Central memory CD8-positive, alpha-beta T cell (primary cell): Measurements from ENCODE around the gene DENND2A.
"Not testable (repeated sequence)": the region's sequence is repeated elsewhere in the genome, so short reads cannot be mapped to it uniquely, and the experiment has no call there.

Experiments used
- ATAC-seq: fragments of 150-1000 bp; cut with Tn5 transposase; replicated peaks from 2 replicates; pipeline ENCODE4 v1.10.0; 2022; ENCODE audit warnings: mild to moderate bottlenecking, moderate FRiP score, moderate number of reproducible peaks; ENCODE audit not compliant: poor library complexity, severe bottlenecking; ENCODE audit errors: extremely low read depth
- DNase-seq, 2 donors: peaks; one replicate each; pipeline ENCODE4 v3.0.0; 2021; ENCODE audit warnings: low spot score in 2 of 2
- H3K27ac Mint-ChIP-seq: one replicate; pipeline ENCODE4 v1.8.0; 2022; ENCODE audit warnings: low read depth, mild to moderate bottlenecking, moderate library complexity, mixed read lengths
- H3K27me3 Mint-ChIP-seq: one replicate; pipeline ENCODE4 v1.8.0; 2022; ENCODE audit warnings: mixed read lengths
- H3K36me3 Mint-ChIP-seq: one replicate; pipeline ENCODE4 v1.8.0; 2022; ENCODE audit warnings: mild to moderate bottlenecking, moderate library complexity, mixed read lengths; ENCODE audit not compliant: insufficient read depth
- H3K4me1 Mint-ChIP-seq: one replicate; pipeline ENCODE4 v1.8.0; 2022; ENCODE audit warnings: mixed read lengths
- H3K4me3 Mint-ChIP-seq: one replicate; pipeline ENCODE4 v1.8.0; 2022; ENCODE audit warnings: mild to moderate bottlenecking, moderate library complexity, mixed read lengths
- H3K9me3 Mint-ChIP-seq: one replicate; pipeline ENCODE4 v1.8.0; 2022; ENCODE audit warnings: mixed read lengths

Gene DENND2A

DNA sequence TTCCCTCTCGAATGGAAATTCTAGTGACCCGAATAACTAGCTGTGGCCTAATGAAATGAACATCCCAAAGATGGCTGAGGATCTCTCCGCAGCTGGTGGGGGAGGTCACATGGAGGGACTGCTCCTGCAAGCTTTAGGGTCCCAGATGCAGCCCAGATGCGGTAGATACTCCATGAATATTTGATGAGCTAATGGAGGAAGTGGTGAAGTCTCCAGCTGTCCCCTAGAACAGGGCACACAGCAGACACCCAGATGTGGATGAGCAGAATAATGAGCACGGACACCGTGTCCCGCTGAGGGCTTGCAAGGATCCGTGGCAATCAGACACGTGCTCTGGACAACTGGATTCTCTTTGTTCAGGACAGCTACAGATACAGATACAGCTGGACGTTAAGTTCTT lies 59.2 kb downstream of the DENND2A start:
- no peaks in the 10 kb centered on the region for H3K9me3 Mint-ChIP-seq
- no peaks in the 10 kb centered on the region for H3K36me3 Mint-ChIP-seq

DNA sequence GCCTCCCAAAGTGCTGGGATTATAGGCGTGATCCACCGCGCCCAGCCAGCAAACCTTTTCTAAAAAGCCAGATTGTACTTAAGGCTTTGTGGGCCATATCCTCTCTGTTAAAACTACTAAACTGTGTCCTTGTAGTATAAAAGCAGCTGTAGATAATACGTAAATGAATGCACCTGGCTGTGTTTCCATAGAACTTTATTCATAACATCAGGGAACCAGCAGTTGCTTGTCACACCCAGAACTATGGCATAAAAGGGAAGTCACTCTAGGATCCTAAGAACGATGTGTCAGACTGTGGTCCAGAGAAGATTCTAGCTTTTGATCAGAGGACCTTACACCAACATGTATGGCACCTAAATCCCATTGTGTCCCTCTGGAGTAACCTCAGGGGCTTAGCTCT lies 63.0 kb downstream of the DENND2A start:
- Mint-ChIP-seq H3K4me1 (no peaks in the 10 kb centered on the region), H3K27ac (no peak overlapping the region), H3K27me3 (peaks cover 39% of the 10 kb centered on the region), H3K36me3 (no peaks in the 10 kb centered on the region), H3K9me3 (no peaks in the 10 kb centered on the region), H3K4me3 (no peak overlapping the region)
- ATAC-seq (no peak), DNase-seq (no peak)

More for the DNA sequence above, 59.2 kb downstream of the DENND2A start:
- ATAC-seq (no peak), DNase-seq (no peak)
- Mint-ChIP-seq H3K27ac (no peak overlapping the region), H3K4me1 (no peaks in the 10 kb centered on the region), H3K4me3 (no peak overlapping the region), H3K27me3 (peaks cover 29% of the 10 kb centered on the region)

DNA sequence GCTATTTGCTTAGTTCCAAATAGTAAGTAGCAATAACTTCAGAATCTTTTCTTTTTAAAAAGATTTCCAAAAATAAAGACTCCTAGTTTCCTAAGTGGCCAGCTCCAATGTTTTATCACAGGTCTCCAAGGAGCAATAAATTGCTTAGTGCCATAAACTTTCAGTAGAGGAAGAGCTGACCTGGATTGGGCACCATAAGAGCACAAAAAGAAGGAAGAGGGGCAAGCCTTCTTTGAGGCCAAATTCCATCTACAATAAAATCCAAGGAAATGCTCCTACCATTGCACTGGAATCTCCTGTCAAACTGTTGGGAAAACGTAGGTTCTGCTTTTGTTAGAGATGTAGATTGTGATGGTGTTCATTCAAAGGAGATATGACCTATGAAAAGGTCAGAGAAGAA lies 64.0 kb downstream of the DENND2A start:
- Mint-ChIP-seq H3K9me3 (no peaks in the 10 kb centered on the region), H3K36me3 (no peaks in the 10 kb centered on the region), H3K27ac (no peak overlapping the region), H3K27me3 (peaks cover 39% of the 10 kb centered on the region), H3K4me3 (no peak overlapping the region), H3K4me1 (no peaks in the 10 kb centered on the region)
- ATAC-seq: no peak
- DNase-seq: no peak

DNA sequence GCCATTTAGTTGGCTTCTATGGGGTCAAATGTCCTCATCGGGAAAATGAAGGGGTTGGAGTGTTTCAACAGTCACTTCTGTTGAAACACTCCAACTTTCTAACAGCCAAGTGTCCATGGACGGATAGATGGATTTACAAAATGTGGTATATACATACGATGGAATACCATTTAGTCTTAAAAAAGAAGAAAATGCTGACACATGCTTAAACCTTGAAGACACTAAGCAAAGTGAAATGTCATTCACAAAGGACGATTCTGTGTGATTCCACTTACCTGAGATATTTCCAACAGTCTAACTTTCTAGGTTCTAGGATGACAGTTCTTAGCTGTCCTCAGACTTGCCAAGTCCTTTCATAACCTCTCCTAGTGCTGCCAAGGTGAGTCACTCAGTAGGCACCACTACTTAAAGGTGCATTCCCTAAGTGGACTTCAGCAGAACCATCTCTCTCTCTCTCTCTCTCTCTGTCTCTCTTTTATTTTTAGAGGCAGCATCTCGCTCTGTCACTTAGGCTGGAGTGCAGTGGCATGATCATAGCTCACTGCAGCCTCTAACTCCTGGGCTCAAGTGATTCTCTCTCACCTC lies 69.0 kb downstream of the DENND2A start:
- Mint-ChIP-seq H3K36me3 (no peaks in the 10 kb centered on the region), H3K4me1 (no peaks in the 10 kb centered on the region), H3K27me3 (peaks cover 33% of the 10 kb centered on the region), H3K9me3 (no peaks in the 10 kb centered on the region), H3K4me3 (no peak overlapping the region), H3K27ac (no peak overlapping the region)
- ATAC-seq: no peak
- DNase-seq: no peak

DNA sequence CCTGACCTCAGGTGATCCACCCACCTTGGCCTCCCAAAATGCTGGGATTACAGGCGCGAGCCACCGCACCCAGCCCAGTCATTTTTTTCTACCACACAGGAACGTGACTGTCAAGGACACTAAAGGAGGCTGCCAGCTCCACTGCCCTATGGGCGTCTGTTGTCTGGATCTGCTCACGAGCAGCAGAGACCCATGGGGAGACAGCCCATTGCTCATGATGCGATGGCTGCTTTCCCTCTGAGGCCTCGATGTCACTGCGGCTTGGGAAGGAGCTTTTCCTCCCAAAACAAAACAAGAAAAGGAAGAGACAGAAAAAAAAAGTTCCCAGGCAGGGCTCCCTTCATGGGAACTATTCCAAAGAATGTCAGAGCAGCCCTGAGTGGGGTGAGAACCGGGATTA lies 70.5 kb downstream of the DENND2A start:
- Mint-ChIP-seq H3K27me3 (peaks cover 34% of the 10 kb centered on the region), H3K36me3 (no peaks in the 10 kb centered on the region), H3K4me1 (no peaks in the 10 kb centered on the region), H3K4me3 (no peak overlapping the region), H3K27ac (no peak overlapping the region), H3K9me3 (no peaks in the 10 kb centered on the region)
- DNase-seq (no peak), ATAC-seq (no peak)

DNA sequence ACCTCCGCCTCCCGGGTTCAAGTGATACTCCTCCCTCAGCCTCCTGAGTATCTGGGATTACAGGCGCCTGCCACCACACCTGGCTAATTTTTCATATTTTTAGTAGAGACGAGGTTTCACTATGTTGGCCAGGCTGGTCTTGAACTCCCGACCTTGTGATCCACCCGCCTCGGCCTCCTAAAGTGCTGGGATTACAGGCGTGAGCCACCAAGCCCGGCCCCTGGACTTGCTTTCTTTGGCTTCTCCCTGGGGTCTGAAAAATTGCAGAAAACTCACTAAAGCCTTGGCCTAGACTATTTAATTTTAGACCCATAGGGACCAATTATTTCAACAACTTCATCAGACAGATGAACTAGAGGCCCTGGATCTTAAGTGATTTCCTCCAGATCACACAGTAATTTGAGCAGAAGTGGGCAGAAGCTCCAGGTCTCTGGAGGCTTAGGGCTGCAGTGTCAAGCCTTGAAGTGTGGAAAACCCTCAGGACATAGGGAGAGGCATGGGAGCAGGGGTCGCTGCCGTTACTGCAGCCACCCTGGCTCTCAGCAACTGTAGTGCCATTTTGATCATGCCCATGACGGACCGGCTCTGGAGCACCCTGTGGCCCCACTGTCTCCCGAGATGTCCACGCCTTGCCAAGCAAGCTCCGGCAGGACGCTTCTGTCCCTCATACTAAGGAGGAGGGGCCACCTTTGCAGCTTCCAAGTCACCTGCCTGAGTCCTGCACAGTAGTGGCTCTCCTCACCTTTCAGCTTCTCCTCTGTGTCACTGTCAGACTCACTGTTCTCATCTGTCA lies 72.4 kb downstream of the DENND2A start:
- no peaks in the 10 kb centered on the region for H3K4me1 Mint-ChIP-seq
- H3K36me3 Mint-ChIP-seq: no peaks in the 10 kb centered on the region
- H3K9me3 Mint-ChIP-seq: no peaks in the 10 kb centered on the region
- ATAC-seq (no peak), DNase-seq (no peak)
- H3K27ac Mint-ChIP-seq: no peak overlapping the region
- no peak overlapping the region for H3K4me3 Mint-ChIP-seq
- H3K27me3 Mint-ChIP-seq: peaks cover 26% of the 10 kb centered on the region

DNA sequence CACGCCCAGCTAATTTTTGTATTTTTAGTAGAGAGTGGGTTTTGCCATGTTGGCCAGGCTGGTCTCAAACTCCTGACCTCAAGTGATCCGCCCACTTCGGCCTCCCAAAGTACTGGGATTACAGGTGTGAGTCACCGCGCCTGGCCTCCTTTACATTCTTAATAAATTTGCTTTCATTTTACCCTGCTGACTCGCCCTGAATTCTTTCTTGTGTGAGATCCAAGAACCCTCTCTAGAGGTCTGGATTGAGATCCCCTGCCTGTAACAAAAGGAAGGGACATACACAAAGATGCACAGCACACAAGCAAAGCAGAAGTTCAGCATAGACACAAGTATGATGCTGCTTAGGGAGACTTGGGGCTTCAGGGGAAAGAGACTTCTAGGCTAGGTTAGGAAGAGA lies 74.4 kb downstream of the DENND2A start:
- H3K27ac Mint-ChIP-seq, DNase-seq, H3K9me3 Mint-ChIP-seq, H3K36me3 Mint-ChIP-seq, H3K4me1 Mint-ChIP-seq, ATAC-seq, H3K4me3 Mint-ChIP-seq: not testable (repeated sequence)
- H3K27me3 Mint-ChIP-seq: peaks cover 29% of the 10 kb centered on the region

DNA sequence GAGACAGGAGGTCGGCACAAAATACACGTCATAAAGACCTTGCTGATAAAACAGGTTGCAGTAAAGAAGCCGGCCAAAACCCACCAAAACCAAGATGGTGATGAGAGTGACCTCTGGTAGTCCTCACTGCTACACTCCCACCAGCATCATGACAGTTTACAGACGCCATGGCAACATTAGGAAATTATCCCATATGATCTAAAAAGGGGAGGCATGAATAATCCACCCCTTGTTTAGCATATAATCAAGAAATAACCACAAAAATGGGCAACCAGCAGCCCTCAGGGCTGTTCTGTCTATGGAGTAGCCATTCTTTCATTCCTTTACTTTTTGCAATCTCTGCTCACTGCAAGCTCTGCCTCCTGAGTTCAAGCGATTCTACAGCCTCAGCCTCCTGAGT lies 74.9 kb downstream of the DENND2A start:
- H3K36me3 Mint-ChIP-seq, H3K4me3 Mint-ChIP-seq, H3K4me1 Mint-ChIP-seq, H3K9me3 Mint-ChIP-seq, H3K27ac Mint-ChIP-seq, DNase-seq, ATAC-seq: not testable (repeated sequence)
- H3K27me3 Mint-ChIP-seq: peaks cover 29% of the 10 kb centered on the region

DNA sequence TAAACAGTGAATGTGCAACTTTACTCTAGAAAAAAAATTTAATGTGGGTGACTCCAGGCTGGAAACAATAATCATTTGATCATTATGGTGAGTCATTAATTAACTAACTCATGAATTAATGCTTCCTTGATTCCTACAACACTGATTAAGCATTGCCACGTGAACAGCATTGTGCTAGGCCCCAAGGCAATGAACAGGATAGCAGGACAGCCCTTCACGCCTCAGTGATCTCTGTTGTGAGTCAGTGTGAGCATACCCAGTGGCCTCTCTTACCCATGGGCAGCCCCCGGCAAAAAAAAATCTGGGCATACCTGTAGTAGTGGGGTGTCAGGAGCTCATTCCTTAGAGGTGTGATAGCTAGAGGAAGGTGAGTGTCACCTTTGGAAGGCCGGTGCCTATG lies 76.0 kb downstream of the DENND2A start:
- ATAC-seq (no peak), DNase-seq (no peak)
- H3K27ac Mint-ChIP-seq: no peak overlapping the region

DNA sequence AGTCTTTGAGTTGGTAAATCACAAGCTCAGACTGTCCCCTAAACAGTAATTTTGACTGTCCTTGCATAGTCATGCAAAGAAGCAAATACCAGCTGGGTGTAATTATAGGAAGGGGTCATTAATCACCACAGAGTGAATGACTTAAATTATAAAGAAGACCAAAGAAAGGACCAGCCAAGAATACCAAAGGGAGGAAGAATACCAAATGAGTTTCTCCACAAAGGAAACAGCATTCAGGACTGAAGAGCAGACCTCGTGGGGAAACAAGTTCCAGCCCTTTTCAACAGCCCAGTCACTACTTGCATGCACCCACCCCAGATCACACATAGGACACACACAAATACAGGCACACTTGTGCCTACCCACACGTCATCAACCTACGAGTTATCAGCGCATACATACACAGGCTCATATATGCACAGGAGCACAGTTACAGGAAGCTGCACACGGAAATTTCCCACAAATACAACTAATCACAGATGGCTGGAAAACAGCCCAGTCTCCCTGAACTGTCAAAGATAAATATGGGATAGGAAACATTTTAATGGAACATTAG lies 77.6 kb downstream of the DENND2A start:
- H3K4me3 Mint-ChIP-seq: no peak overlapping the region
- H3K36me3 Mint-ChIP-seq: no peaks in the 10 kb centered on the region
- peaks cover 46% of the 10 kb centered on the region for H3K27me3 Mint-ChIP-seq
- H3K4me1 Mint-ChIP-seq: no peaks in the 10 kb centered on the region
- no peak overlapping the region for H3K27ac Mint-ChIP-seq
- no peaks in the 10 kb centered on the region for H3K9me3 Mint-ChIP-seq
- DNase-seq: no peak
- ATAC-seq: no peak

More for the DNA sequence above, 76.0 kb downstream of the DENND2A start:
- Mint-ChIP-seq H3K27me3 (peaks cover 40% of the 10 kb centered on the region), H3K9me3 (no peaks in the 10 kb centered on the region), H3K4me1 (no peaks in the 10 kb centered on the region), H3K4me3 (no peak overlapping the region), H3K36me3 (no peaks in the 10 kb centered on the region)

DNA sequence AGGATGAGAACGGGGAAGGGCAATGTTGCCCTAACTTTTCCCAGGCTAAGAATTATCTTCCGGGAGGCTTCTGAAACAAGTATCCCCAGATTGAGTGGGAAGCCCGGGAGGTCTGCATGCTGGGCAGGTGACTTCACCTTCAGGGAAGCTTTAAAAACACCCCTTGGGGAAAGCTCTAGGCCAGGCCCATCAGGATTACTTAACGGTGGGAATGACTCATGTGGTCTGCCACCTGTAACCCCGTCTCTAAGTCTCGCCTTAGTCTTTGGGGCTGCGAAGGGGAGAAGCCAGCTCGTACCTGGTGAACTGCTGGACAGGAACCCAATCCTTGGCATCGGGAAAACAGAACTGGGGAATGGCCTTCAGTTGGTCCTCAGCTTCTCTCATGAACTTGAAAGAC lies 81.2 kb downstream of the DENND2A start:
- DNase-seq (no peak), ATAC-seq (no peak)
- H3K36me3 Mint-ChIP-seq: no peaks in the 10 kb centered on the region
- H3K4me1 Mint-ChIP-seq: no peaks in the 10 kb centered on the region
- no peaks in the 10 kb centered on the region for H3K9me3 Mint-ChIP-seq
- H3K27ac Mint-ChIP-seq: no peak overlapping the region
- no peak overlapping the region for H3K4me3 Mint-ChIP-seq
- H3K27me3 Mint-ChIP-seq: peaks cover 35% of the 10 kb centered on the region

DNA sequence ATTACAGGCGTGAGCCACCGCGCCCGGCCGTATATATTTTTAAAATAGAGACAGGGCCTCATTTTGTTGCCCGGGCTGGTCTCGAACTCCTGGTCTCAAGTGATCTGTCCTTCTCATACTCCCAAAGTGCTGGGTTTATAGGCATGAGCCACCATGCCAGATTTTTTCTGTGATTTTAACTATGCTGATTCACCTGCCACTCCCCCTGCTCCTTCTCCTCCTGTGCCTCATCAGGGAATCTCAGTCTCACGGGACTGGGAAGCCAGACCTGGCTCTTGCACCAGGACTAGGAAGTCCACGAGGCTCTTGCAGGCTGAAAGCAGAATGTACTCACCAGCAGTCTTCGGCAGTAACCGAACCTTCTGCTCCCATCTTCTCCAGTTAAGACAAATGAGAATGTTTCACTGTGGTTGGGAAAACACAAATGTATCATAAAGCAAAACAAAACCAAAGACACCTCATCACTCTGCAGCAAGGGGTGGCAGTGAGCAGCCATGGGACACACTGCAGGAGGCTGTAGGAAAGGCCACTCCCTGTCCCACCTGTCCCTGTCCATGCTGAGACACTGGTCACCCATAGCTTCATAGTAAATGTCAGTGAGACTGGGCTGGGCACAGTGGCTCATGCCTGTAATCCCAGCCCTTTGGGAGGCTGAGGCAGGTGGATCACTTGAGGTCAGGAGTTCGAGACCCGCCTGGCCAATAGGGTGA lies 82.6 kb downstream of the DENND2A start:
- H3K27me3 Mint-ChIP-seq: peaks cover 28% of the 10 kb centered on the region
- H3K4me3 Mint-ChIP-seq: no peak overlapping the region
- no peaks in the 10 kb centered on the region for H3K36me3 Mint-ChIP-seq
- H3K27ac Mint-ChIP-seq: no peak overlapping the region
- ATAC-seq (no peak), DNase-seq (no peak)
- H3K9me3 Mint-ChIP-seq: no peaks in the 10 kb centered on the region
- no peaks in the 10 kb centered on the region for H3K4me1 Mint-ChIP-seq

DNA sequence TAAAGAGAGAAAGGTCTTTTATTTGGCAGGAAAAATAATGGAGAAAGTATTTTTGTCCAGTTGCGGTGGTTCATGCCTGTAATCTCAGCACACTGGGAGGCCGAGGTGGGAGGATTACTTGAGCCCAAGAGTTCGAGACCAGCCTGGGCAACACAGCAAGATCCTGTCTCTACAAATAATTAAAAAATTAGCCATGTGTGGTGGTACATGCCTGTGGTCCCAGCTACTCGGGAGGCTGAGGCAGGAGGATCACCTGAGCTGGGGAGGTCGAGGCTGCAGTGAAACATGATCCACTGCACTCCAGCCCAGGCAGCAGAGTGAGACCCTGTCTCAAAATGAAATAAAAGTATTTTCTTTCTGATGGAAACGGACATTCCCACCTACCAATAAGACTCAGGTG lies 83.5 kb downstream of the DENND2A start:
- Mint-ChIP-seq H3K36me3 (no peaks in the 10 kb centered on the region), H3K27me3 (peaks cover 22% of the 10 kb centered on the region), H3K27ac (no peak overlapping the region), H3K4me3 (no peak overlapping the region), H3K4me1 (no peaks in the 10 kb centered on the region), H3K9me3 (no peaks in the 10 kb centered on the region)
- ATAC-seq: no peak
- DNase-seq: no peak
